Mesenchymal stem cell (in vitro differentiated cells and primary cell): ENCODE measurements around the gene NAA16.

Experiments used
- DNase-seq: peaks from one replicate; pipeline ENCODE4 v3.0.0-alpha.2; 2013
- H2AFZ ChIP-seq: one replicate; pipeline ENCODE4 v1.6.1; 2013; ENCODE audit warnings: low read depth, mild to moderate bottlenecking, control low read depth, inconsistent platforms, low read length, moderate library complexity
- H2AK5ac ChIP-seq: 2 replicates; pipeline ENCODE4 v1.6.1; 2013; ENCODE audit warnings: low read length, moderate library complexity, mild to moderate bottlenecking, inconsistent platforms; ENCODE audit not compliant: severe bottlenecking
- H2BK120ac ChIP-seq: one replicate; pipeline ENCODE4 v1.6.1; 2013; ENCODE audit warnings: low read depth, mild to moderate bottlenecking, inconsistent platforms, low read length, moderate library complexity
- H2BK12ac ChIP-seq, 2 experiments: one replicate each; pipeline ENCODE4 v1.6.1; 2013; ENCODE audit warnings: inconsistent platforms in 2 of 2, low read length in 2 of 2, mild to moderate bottlenecking in 2 of 2, moderate library complexity in 2 of 2, control low read depth in 1 of 2
- H2BK15ac ChIP-seq: one replicate; pipeline ENCODE4 v1.6.1; 2013; ENCODE audit warnings: mild to moderate bottlenecking, low read depth, inconsistent platforms; ENCODE audit not compliant: poor library complexity, severe bottlenecking
- H2BK5ac ChIP-seq: 2 replicates; pipeline ENCODE4 v1.6.1; 2013; ENCODE audit warnings: low read depth, mild to moderate bottlenecking, low read length, control low read depth, inconsistent platforms; ENCODE audit not compliant: poor library complexity, severe bottlenecking
- H3K14ac ChIP-seq, 2 experiments: one replicate each; pipeline ENCODE4 v1.6.1; 2013; ENCODE audit warnings: inconsistent platforms in 2 of 2, low read length in 2 of 2, control low read depth in 1 of 2, mild to moderate bottlenecking in 1 of 2, moderate library complexity in 1 of 2
- H3K18ac ChIP-seq, 2 experiments: one replicate each; pipeline ENCODE4 v1.6.1; 2013; ENCODE audit warnings: inconsistent platforms in 2 of 2, low read length in 2 of 2, control low read depth in 1 of 2, low read depth in 1 of 2, mild to moderate bottlenecking in 1 of 2
- H3K23ac ChIP-seq, 2 experiments: one replicate each; pipeline ENCODE4 v1.6.1; 2013; ENCODE audit warnings: inconsistent platforms in 2 of 2, low read length in 2 of 2, mild to moderate bottlenecking in 2 of 2, moderate library complexity in 2 of 2, control low read depth in 1 of 2
- H3K27ac ChIP-seq: 2 replicates; pipeline ENCODE4 v1.5.1; 2013; ENCODE audit warnings: mild to moderate bottlenecking, moderate library complexity, low read length, control low read depth, inconsistent platforms; ENCODE audit not compliant: poor library complexity, severe bottlenecking
- H3K27me3 ChIP-seq, 2 experiments: 2 replicates each; pipeline versions ENCODE4 v1.6.1 to v1.7.0; 2013; ENCODE audit warnings: low read length in 2 of 2, mild to moderate bottlenecking in 2 of 2, moderate library complexity in 2 of 2, control low read depth in 1 of 2, inconsistent platforms in 1 of 2; ENCODE audit not compliant: control insufficient read depth in 1 of 2, insufficient read depth in 1 of 2
- H3K36me3 ChIP-seq, 2 experiments: 2 replicates each; pipeline versions ENCODE4 v1.6.1 to v1.7.0; 2013; ENCODE audit warnings: low read length in 2 of 2, control low read depth in 1 of 2, inconsistent platforms in 1 of 2, low read depth in 1 of 2, mild to moderate bottlenecking in 1 of 2; ENCODE audit not compliant: insufficient read depth in 2 of 2, control insufficient read depth in 1 of 2
- H3K4ac ChIP-seq, 2 experiments: one replicate each; pipeline ENCODE4 v1.6.1; 2013; ENCODE audit warnings: inconsistent platforms in 2 of 2, low read length in 2 of 2, mild to moderate bottlenecking in 2 of 2, moderate library complexity in 2 of 2, control low read depth in 1 of 2, low read depth in 1 of 2
- H3K4me1 ChIP-seq: 2 replicates; pipeline ENCODE4 v1.6.1; 2013; ENCODE audit warnings: low read depth, low read length, control low read depth; ENCODE audit not compliant: control insufficient read depth, insufficient read depth
- H3K4me2 ChIP-seq: 2 replicates; pipeline ENCODE4 v1.6.1; 2013; ENCODE audit warnings: low read length, mild to moderate bottlenecking, inconsistent platforms; ENCODE audit not compliant: poor library complexity, severe bottlenecking
- H3K4me3 ChIP-seq, 2 experiments: 2 replicates each; pipeline versions ENCODE4 v1.5.1 to v1.7.0; 2013; ENCODE audit warnings: low read length in 2 of 2, mild to moderate bottlenecking in 2 of 2, control low read depth in 1 of 2, low read depth in 1 of 2; ENCODE audit not compliant: insufficient read depth in 1 of 2
- H3K79me1 ChIP-seq: replicated peaks from 2 replicates; pipeline ENCODE4 v1.6.1; 2013; ENCODE audit warnings: mild to moderate bottlenecking, control low read depth, low read length, inconsistent platforms; ENCODE audit not compliant: poor library complexity, severe bottlenecking
- H3K9ac ChIP-seq: 2 replicates; pipeline ENCODE4 v1.7.0; 2013; ENCODE audit warnings: mild to moderate bottlenecking, low read length, moderate library complexity
- H3K9me3 ChIP-seq: 2 replicates; pipeline ENCODE4 v1.7.0; 2013; ENCODE audit warnings: mild to moderate bottlenecking, low read length; ENCODE audit not compliant: control insufficient read depth
- H4K8ac ChIP-seq: one replicate; pipeline ENCODE4 v1.6.1; 2013; ENCODE audit warnings: inconsistent platforms, mild to moderate bottlenecking, low read length, moderate library complexity
- H4K91ac ChIP-seq: one replicate; pipeline ENCODE4 v1.6.1; 2013; ENCODE audit warnings: mild to moderate bottlenecking, low read length, inconsistent platforms
- WGBS: methylation state at CpG from one replicate; pipeline ENCODE4 v1.1.7; 2013; ENCODE audit warnings: mixed read lengths; 5-methylcytosine and 5-hydroxymethylcytosine counted together

NAA16 gene

GRCh38 chr13:41311406-41312175, 524 bp downstream of the NAA16 start:
- Histone ChIP-seq H2BK120ac (no peak overlapping the region), H2BK12ac (no peak overlapping the region), H3K27ac (peak overlapping the region; percentile 67), H2AK5ac (no peak overlapping the region), H3K14ac (peak overlapping the region in 1 of 2 experiments; percentile 87), H3K36me3 (no peaks in the 10 kb centered on the region), H3K9me3 (no peaks in the 10 kb centered on the region), H3K4me1 (peaks cover 12% of the 10 kb centered on the region), H2BK15ac (peak overlapping the region; percentile 62), H3K27me3 (no peaks in the 10 kb centered on the region), H4K8ac (no peak overlapping the region), H3K4me3 (peak overlapping the region; percentile 78 to 94), H3K4me2 (peak overlapping the region; percentile 67), H3K18ac (peak overlapping the region; percentile 62 to 80), H2AFZ (peak overlapping the region; percentile 79), H3K4ac (peak overlapping the region; percentile 3 to 77), H3K9ac (peak overlapping the region; percentile 95), H3K23ac (peak overlapping the region in 1 of 2 experiments; percentile 50), H2BK5ac (peak overlapping the region; percentile 69), H3K79me1 (no peaks in the 10 kb centered on the region), H4K91ac (no peak overlapping the region)
- DNase-seq: peak; percentile 54
- WGBS: under 1% methylated on average over 73 of the region's 73 CpGs

- Histone ChIP-seq H4K8ac (no peak overlapping the region), H3K4me2 (peak overlapping the region; percentile 67), H3K27ac (no peak overlapping the region), H3K4ac (peak overlapping the region in 1 of 2 experiments; percentile 77), H3K23ac (no peak overlapping the region), H3K4me1 (peaks cover 10% of the 10 kb centered on the region), H3K79me1 (no peaks in the 10 kb centered on the region), H2BK12ac (no peak overlapping the region), H3K14ac (no peak overlapping the region), H4K91ac (no peak overlapping the region), H3K18ac (no peak overlapping the region), H2AFZ (no peak overlapping the region), H3K9ac (peak overlapping the region; percentile 95), H3K4me3 (peak overlapping the region; percentile 78 to 94), H3K9me3 (no peaks in the 10 kb centered on the region), H2BK15ac (no peak overlapping the region), H2BK5ac (no peak overlapping the region), H2BK120ac (no peak overlapping the region), H2AK5ac (no peak overlapping the region), H3K27me3 (no peaks in the 10 kb centered on the region), H3K36me3 (no peaks in the 10 kb centered on the region)
- 0% methylated on average over 11 of the region's 11 CpGs for WGBS
- DNase-seq: peak; percentile 59
Measured at GRCh38 chr13:41312176-41312500, 1.1 kb downstream of the NAA16 start.

GRCh38 chr13:41313117-41313516, 2.0 kb downstream of the NAA16 start:
- Histone ChIP-seq H2BK120ac (no peak overlapping the region), H4K8ac (no peak overlapping the region), H3K4me1 (peaks cover 4% of the 10 kb centered on the region), H3K27ac (no peak overlapping the region), H3K36me3 (no peaks in the 10 kb centered on the region), H2BK15ac (no peak overlapping the region), H2AK5ac (no peak overlapping the region), H2BK12ac (no peak overlapping the region), H3K4ac (no peak overlapping the region), H3K9ac (peak overlapping the region; percentile 95), H3K14ac (no peak overlapping the region), H3K4me2 (peak overlapping the region; percentile 33), H2AFZ (no peak overlapping the region), H2BK5ac (no peak overlapping the region), H3K4me3 (peak overlapping the region in 1 of 2 experiments; percentile 94), H3K18ac (no peak overlapping the region), H3K23ac (no peak overlapping the region), H3K9me3 (no peaks in the 10 kb centered on the region), H4K91ac (no peak overlapping the region), H3K27me3 (no peaks in the 10 kb centered on the region), H3K79me1 (no peaks in the 10 kb centered on the region)
- no peak for DNase-seq
- WGBS: 46% methylated on average over 2 of the region's 5 CpGs

- H2BK12ac ChIP-seq: no peak overlapping the region
- 100% methylated on average over 3 of the region's 6 CpGs for WGBS
- H3K4me3 ChIP-seq: peak overlapping the region in 1 of 2 experiments; percentile 94
- no peak overlapping the region for H2AK5ac ChIP-seq
- no peak overlapping the region for H3K18ac ChIP-seq
- H3K27ac ChIP-seq: no peak overlapping the region
- no peaks in the 10 kb centered on the region for H3K27me3 ChIP-seq
- no peak for DNase-seq
- no peak overlapping the region for H3K4me2 ChIP-seq
- H2AFZ ChIP-seq: no peak overlapping the region
- H3K9ac ChIP-seq: peak overlapping the region; percentile 95
- H4K91ac ChIP-seq: no peak overlapping the region
- H3K23ac ChIP-seq: no peak overlapping the region
- H2BK5ac ChIP-seq: no peak overlapping the region
- H3K36me3 ChIP-seq: no peaks in the 10 kb centered on the region
- H3K9me3 ChIP-seq: no peaks in the 10 kb centered on the region
- H3K4me1 ChIP-seq: peaks cover 3% of the 10 kb centered on the region
- no peak overlapping the region for H2BK15ac ChIP-seq
- no peak overlapping the region for H3K14ac ChIP-seq
- H3K79me1 ChIP-seq: peaks cover 2% of the 10 kb centered on the region
- H2BK120ac ChIP-seq: no peak overlapping the region
- no peak overlapping the region for H4K8ac ChIP-seq
- H3K4ac ChIP-seq: no peak overlapping the region
Measured at GRCh38 chr13:41313659-41314197, 2.7 kb downstream of the NAA16 start.
